HCT116 (cell line): ENCODE results near the gene ZNF892. TPM values are rescaled to one million over a fixed set of nuclear protein-coding genes. Genes with fewer than 3 reads are reported as not detected.

ENCODE experiments used
- ATAC-seq: fragments of 200-7000 bp; cut with Tn5 transposase; 2 replicates; pipeline ENCODE4 v1.9.1; 2020; ENCODE audit warnings: mild to moderate bottlenecking, moderate library complexity
- BruUV-seq: library from RNA; stranded (reverse); fragments of 400-500 nt; replicated peaks from 2 replicates; lab custom pipeline; 2021; lab: Mats Ljungman, UMichigan
- CTCF ChIA-PET: fragments of 300-600 bp; sonication (Branson Sonifier 250); formaldehyde crosslinking; loops from one replicate; lab custom pipeline; 2021; ENCODE audit warnings: antibody characterized with exemption; lab: Charles Lee
- POLR2A ChIA-PET: fragments of 300-600, 350-600 bp; sonication (Branson Sonifier 250); formaldehyde crosslinking; loops from one replicate; lab custom pipeline; 2021; ENCODE audit warnings: antibody characterized with exemption; lab: Charles Lee
- RAD21 ChIA-PET, 2 experiments: fragments of 300-600 bp; sonication (Branson Sonifier 250); formaldehyde crosslinking; loops; one replicate each; lab custom pipeline; 2023; ENCODE audit warnings: low total read pairs in 2 of 2; ENCODE audit not compliant: uncharacterized antibody in 2 of 2, unreplicated experiment in 2 of 2, low non-redundant PET in 1 of 2; lab: Charles Lee
- DNase-seq: peaks from one replicate; pipeline ENCODE4 v3.0.0-alpha.2; 2010; ENCODE audit warnings: low read depth, low spot score
- H2AFZ ChIP-seq: fragments of 200-600 bp; shearing (Covaris generic), sonication (generic); 2 replicates; pipeline ENCODE4 v1.6.1; 2017; ENCODE audit warnings: low read depth, mixed run types, mixed read lengths, antibody characterized with exemption, low read length; ENCODE audit not compliant: poor library complexity, severe bottlenecking
- H3K27ac ChIP-seq: 2 replicates; pipeline ENCODE4 v1.5.1; 2012; ENCODE audit warnings: low read depth, low read length
- H3K27me3 ChIP-seq: fragments of 200-600 bp; sonication (generic); 2 replicates; pipeline ENCODE4 v1.6.1; 2016; ENCODE audit warnings: mixed run types, low read length, mixed read lengths; ENCODE audit not compliant: insufficient read depth
- H3K36me3 ChIP-seq, 2 experiments: fragments of 200-500 bp in 1 of 2; fragments of 200-600 bp in 1 of 2; sonication (Bioruptor generic) in 1 of 2; sonication (generic) in 1 of 2; 2 replicates each; pipeline versions ENCODE4 v1.5.1 to v1.6.1; 2014 to 2016; ENCODE audit warnings: low read length in 2 of 2, inconsistent platforms in 1 of 2, mixed read lengths in 1 of 2, mixed run types in 1 of 2; ENCODE audit not compliant: insufficient read depth in 2 of 2, control insufficient read depth in 1 of 2
- H3K4me1 ChIP-seq, 2 experiments: fragments of 200-600 bp in 1 of 2; sonication (generic) in 1 of 2; 2 replicates each; pipeline versions ENCODE4 v1.5.1 to v1.6.1; 2012 to 2017; ENCODE audit warnings: low read length in 2 of 2, inconsistent platforms in 1 of 2, mild to moderate bottlenecking in 1 of 2, mixed read lengths in 1 of 2, mixed run types in 1 of 2, moderate library complexity in 1 of 2; ENCODE audit not compliant: insufficient read depth in 2 of 2, control insufficient read depth in 1 of 2
- H3K4me2 ChIP-seq: fragments of 200-600 bp; sonication (generic); 2 replicates; pipeline ENCODE4 v1.6.1; 2017; ENCODE audit warnings: mixed run types, low read length, mixed read lengths
- H3K4me3 ChIP-seq, 2 experiments: fragments of 200-600 bp in 1 of 2; sonication (generic) in 1 of 2; replicated peaks in 1 of 2; 2 replicates each; pipeline ENCODE4 v1.5.1; 2011 to 2016; ENCODE audit warnings: low read length in 2 of 2, control low read depth in 1 of 2, low read depth in 1 of 2, mild to moderate bottlenecking in 1 of 2, mixed read lengths in 1 of 2, mixed run types in 1 of 2
- H3K79me2 ChIP-seq: fragments of 200-600 bp; sonication (generic); 2 replicates; pipeline ENCODE4 v1.6.1; 2017; ENCODE audit warnings: mild to moderate bottlenecking, mixed run types, low read length, moderate library complexity, mixed read lengths; ENCODE audit not compliant: insufficient read depth
- H3K9ac ChIP-seq: fragments of 200-600 bp; sonication (generic); 2 replicates; pipeline ENCODE4 v1.6.1; 2016; ENCODE audit warnings: low read length, mixed read lengths
- H3K9me2 ChIP-seq: fragments of 200-600 bp; sonication (generic), shearing (Covaris generic); 2 replicates; pipeline ENCODE4 v1.6.1; 2017; ENCODE audit warnings: mixed run types, mild to moderate bottlenecking, moderate library complexity; ENCODE audit not compliant: insufficient read depth
- H3K9me3 ChIP-seq, 2 experiments: fragments of 200-500 bp in 1 of 2; fragments of 200-600 bp in 1 of 2; sonication (Bioruptor generic) in 1 of 2; sonication (generic) in 1 of 2; 2 replicates each; pipeline ENCODE4 v1.6.1; 2014 to 2017; ENCODE audit warnings: low read length in 2 of 2, mixed read lengths in 2 of 2, inconsistent platforms in 1 of 2, low read depth in 1 of 2, mild to moderate bottlenecking in 1 of 2, mixed run types in 1 of 2, moderate library complexity in 1 of 2; ENCODE audit not compliant: control insufficient read depth in 1 of 2, insufficient read depth in 1 of 2
- H4K20me1 ChIP-seq: fragments of 200-600 bp; sonication (generic), shearing (Covaris generic); 2 replicates; pipeline ENCODE4 v1.6.1; 2017; ENCODE audit warnings: mixed run types, mild to moderate bottlenecking, moderate library complexity; ENCODE audit not compliant: insufficient read depth
- CBX3 ChIP-seq: IDR thresholded peaks from 2 replicates; pipeline ENCODE4 v1.6.1; 2012; ENCODE audit warnings: low read depth
- CEBPB ChIP-seq: IDR thresholded peaks from 2 replicates; pipeline ENCODE4 v1.6.1; 2012; ENCODE audit warnings: low read depth
- CTCF ChIP-seq, 3 experiments: fragments of 200-600 bp in 1 of 3; sonication (generic) in 1 of 3; IDR thresholded peaks in 2 of 3; conservative IDR thresholded peaks in 1 of 3; 2 replicates each; pipeline ENCODE4 v1.5.1; 2012 to 2017; ENCODE audit warnings: low read depth in 2 of 3, low read length in 2 of 3, antibody characterized with exemption in 1 of 3, borderline replicate concordance in 1 of 3, control low read depth in 1 of 3, mild to moderate bottlenecking in 1 of 3, mixed read lengths in 1 of 3, mixed run types in 1 of 3, moderate library complexity in 1 of 3; ENCODE audit not compliant: insufficient read depth in 1 of 3
- EGR1 ChIP-seq: IDR thresholded peaks from 2 replicates; pipeline ENCODE4 v1.6.1; 2012; ENCODE audit warnings: low read depth
- ELF1 ChIP-seq: IDR thresholded peaks from 2 replicates; pipeline ENCODE4 v1.6.1; 2012; ENCODE audit warnings: low read depth, borderline replicate concordance
- EZH2 ChIP-seq: fragments of 200-600 bp; sonication (generic); IDR thresholded peaks from 2 replicates; pipeline ENCODE4 v1.6.1; 2017; ENCODE audit warnings: antibody characterized with exemption, mixed run types
- EZH2phosphoT487 ChIP-seq: fragments of 200-600 bp; IDR thresholded peaks from 2 replicates; pipeline ENCODE4 v1.6.1; 2018; ENCODE audit warnings: antibody characterized with exemption, borderline replicate concordance
- FOSL1 ChIP-seq: IDR thresholded peaks from 2 replicates; pipeline ENCODE4 v1.6.1; 2012; ENCODE audit warnings: low read depth
- JUND ChIP-seq: IDR thresholded peaks from 2 replicates; pipeline ENCODE4 v1.6.1; 2012
- MAX ChIP-seq: IDR thresholded peaks from 2 replicates; pipeline ENCODE4 v1.6.1; 2012
- POLR2A ChIP-seq: IDR thresholded peaks from 2 replicates; pipeline ENCODE4 v1.7.0; 2011; ENCODE audit warnings: borderline replicate concordance; ENCODE audit not compliant: insufficient read depth, insufficient read length; ENCODE audit errors: extremely low read depth
- RAD21 ChIP-seq: IDR thresholded peaks from 2 replicates; pipeline ENCODE4 v1.6.1; 2012; ENCODE audit warnings: low read depth, mild to moderate bottlenecking
- SIN3A ChIP-seq: IDR thresholded peaks from 2 replicates; pipeline ENCODE4 v1.6.1; 2012; ENCODE audit warnings: low read depth
- SRF ChIP-seq: IDR thresholded peaks from 2 replicates; pipeline ENCODE4 v1.6.1; 2012; ENCODE audit warnings: low read depth
- TCF7L2 ChIP-seq: IDR thresholded peaks from 2 replicates; pipeline ENCODE4 v1.7.0; 2011; ENCODE audit warnings: borderline replicate concordance, inconsistent platforms; ENCODE audit not compliant: insufficient read depth, insufficient read length; ENCODE audit errors: extremely low read depth
- YY1 ChIP-seq: IDR thresholded peaks from 2 replicates; pipeline ENCODE4 v1.6.1; 2011; ENCODE audit warnings: low read length, low read depth, moderate library complexity, mild to moderate bottlenecking; ENCODE audit not compliant: insufficient replicate concordance; ENCODE audit errors: extremely low read depth
- ZBTB33 ChIP-seq: IDR thresholded peaks from 2 replicates; pipeline ENCODE4 v1.6.1; 2011; ENCODE audit warnings: mild to moderate bottlenecking, low read length, moderate library complexity; ENCODE audit not compliant: insufficient replicate concordance; ENCODE audit errors: extremely low read depth
- ZNF274 ChIP-seq: fragments of 200-500 bp; sonication (Bioruptor generic); IDR thresholded peaks from 2 replicates; pipeline ENCODE4 v1.6.1; 2014; ENCODE audit warnings: mild to moderate bottlenecking, low read depth, low read length, inconsistent platforms
- intact Hi-C: fragments of 100-400 bp; cut with micrococcal nuclease; formaldehyde crosslinking; loops from 2 replicates; pipeline ENCODE4 v1.10.0; 2022
- total RNA-seq: library from RNA; stranded (reverse); gene quantifications from one replicate; pipeline ENCODE4 v1.2.1, GENCODE V29; 2021; ENCODE audit not compliant: unreplicated experiment

ZNF892 gene
- total RNA-seq, 1 experiment from 2014 or later, result 0.27 TPM

GRCh38 chr2:95185197-95185596 lies 22.1 kb upstream of the ZNF892 start:
- no peaks in the 10 kb centered on the region for H3K79me2 ChIP-seq
- no peak for ATAC-seq
- no peak overlapping the region for H3K4me3 ChIP-seq
- ChIA-PET RAD21 (no interaction called here), CTCF (no interaction called here), POLR2A (no interaction called here)
- intact Hi-C loops, result no loop called here
- H3K4me1 ChIP-seq, result no peaks in the 10 kb centered on the region
- H2AFZ ChIP-seq, result no peak overlapping the region
- no peaks in the 10 kb centered on the region; a peak in 1 of 4 replicates for H3K9me3 ChIP-seq
- no peak overlapping the region for H3K9ac ChIP-seq
- H4K20me1 ChIP-seq, result no peaks in the 10 kb centered on the region
- H3K27ac ChIP-seq, result no peak overlapping the region
- DNase-seq, result no peak
- BruUV-seq, result no TSS peak
- no peaks in the 10 kb centered on the region for H3K27me3 ChIP-seq
- H3K9me2 ChIP-seq, result no peaks in the 10 kb centered on the region
- no peak overlapping the region for H3K4me2 ChIP-seq
- peaks cover 2 to 17% of the 10 kb centered on the region in 2 experiments; a peak in 2 of 4 replicates for H3K36me3 ChIP-seq
- TF ChIP-seq YY1, result no peak
- no peak for TF ChIP-seq SIN3A
- TF ChIP-seq ELF1, result no peak
- no peak for TF ChIP-seq CEBPB
- no peak for TF ChIP-seq FOSL1
- no peak for TF ChIP-seq CBX3
- no peak for TF ChIP-seq SRF
- TF ChIP-seq TCF7L2, result no peak
- no peak for TF ChIP-seq POLR2A
- no peak for TF ChIP-seq EGR1
- TF ChIP-seq JUND, result no peak
- TF ChIP-seq MAX, result no peak
- no peak for TF ChIP-seq RAD21
- TF ChIP-seq ZNF274, result no peak
- TF ChIP-seq CTCF (IDR thresholded peaks at IDR 0.05 in 2 of 3, conservative IDR thresholded peaks at IDR 0.05 in 1 of 3; ENCODE audit: borderline replicate concordance in 1 of 3, insufficient read depth in 1 of 3, low read depth in 2 of 3, low read length in 2 of 3), result no peak
- TF ChIP-seq EZH2, result no peak
- no peak for TF ChIP-seq EZH2phosphoT487
- TF ChIP-seq ZBTB33, result no peak
- TF ChIP-seq, all 23 proteins: peak for 0
